IMR-90 (cell line): ENCODE measurements around the gene STK10. TPM values are rescaled to one million over a fixed set of nuclear protein-coding genes. Genes with fewer than 3 reads are reported as not detected.

ENCODE experiments used
- ATAC-seq: fragments of 200-7000 bp; cut with Tn5 transposase; 2 replicates; pipeline ENCODE4 v1.9.1; 2020; ENCODE audit warnings: low read depth, mild to moderate bottlenecking, moderate library complexity
- BruUV-seq: library from RNA; stranded (reverse); fragments of 400-500 nt; replicated peaks from 2 replicates; lab custom pipeline; 2021; lab: Mats Ljungman, UMichigan
- CTCF ChIA-PET: fragments of 300-600 bp; formaldehyde crosslinking; extraction: SDS; loops from one replicate; lab custom pipeline; 2021; ENCODE audit warnings: antibody characterized with exemption; lab: Yijun Ruan, JAX
- POLR2A ChIA-PET: fragments of 300-600 bp; sonication (Branson Sonifier 250); formaldehyde crosslinking; loops from one replicate; lab custom pipeline; 2022; ENCODE audit warnings: antibody characterized with exemption; ENCODE audit not compliant: unreplicated experiment; lab: Charles Lee
- DNase-seq: peaks from one replicate; pipeline ENCODE4 v3.0.0; 2013
- H2AFZ ChIP-seq: replicated peaks from 2 replicates; pipeline ENCODE3; 2013; ENCODE audit warnings: low read length, mild to moderate bottlenecking; ENCODE audit not compliant: poor library complexity
- H2AK5ac ChIP-seq: 2 replicates; pipeline ENCODE4 v1.6.1; 2013; ENCODE audit warnings: low read depth, low read length, inconsistent platforms
- H2AK9ac ChIP-seq: replicated peaks from 2 replicates; pipeline ENCODE3; 2013; ENCODE audit warnings: mild to moderate bottlenecking, low read depth, low read length, moderate library complexity; ENCODE audit not compliant: poor library complexity
- H2BK120ac ChIP-seq: 2 replicates; pipeline ENCODE4 v1.6.1; 2013; ENCODE audit warnings: low read depth, low read length, inconsistent platforms
- H2BK15ac ChIP-seq: 3 replicates; pipeline ENCODE4 v1.6.1; 2013; ENCODE audit warnings: low read depth, low read length, inconsistent platforms
- H2BK20ac ChIP-seq: 2 replicates; pipeline ENCODE4 v1.6.1; 2013; ENCODE audit warnings: low read depth, mild to moderate bottlenecking, inconsistent platforms, low read length, moderate library complexity
- H2BK5ac ChIP-seq: 2 replicates; pipeline ENCODE4 v1.6.1; 2013; ENCODE audit warnings: mild to moderate bottlenecking, low read depth, low read length, inconsistent platforms; ENCODE audit not compliant: poor library complexity, severe bottlenecking
- H3K14ac ChIP-seq: replicated peaks from 2 replicates; pipeline ENCODE4 v1.6.1; 2013; ENCODE audit warnings: low read depth, low read length, inconsistent platforms
- H3K18ac ChIP-seq: 2 replicates; pipeline ENCODE4 v1.6.1; 2013; ENCODE audit warnings: low read depth, low read length, control low read depth
- H3K23ac ChIP-seq: 2 replicates; pipeline ENCODE4 v1.6.1; 2013; ENCODE audit warnings: low read depth, low read length, inconsistent platforms
- H3K27ac ChIP-seq: 2 replicates; pipeline ENCODE4 v1.5.1; 2013; ENCODE audit warnings: mild to moderate bottlenecking, control low read depth, low read length; ENCODE audit not compliant: insufficient read depth
- H3K27me3 ChIP-seq: 2 replicates; pipeline ENCODE4 v1.6.1; 2013; ENCODE audit warnings: low read length; ENCODE audit not compliant: control insufficient read depth, insufficient read depth
- H3K36me3 ChIP-seq: 2 replicates; pipeline ENCODE4 v1.6.1; 2013; ENCODE audit warnings: low read length, mixed read lengths; ENCODE audit not compliant: control insufficient read depth, insufficient read depth
- H3K4ac ChIP-seq: 2 replicates; pipeline ENCODE4 v1.6.1; 2013; ENCODE audit warnings: low read depth, low read length, inconsistent platforms
- H3K4me1 ChIP-seq: 2 replicates; pipeline ENCODE4 v1.6.1; 2013; ENCODE audit warnings: low read length, mixed read lengths; ENCODE audit not compliant: control insufficient read depth, insufficient read depth
- H3K4me2 ChIP-seq: 2 replicates; pipeline ENCODE4 v1.6.1; 2013; ENCODE audit warnings: low read depth, mild to moderate bottlenecking, control low read depth, low read length, moderate library complexity
- H3K4me3 ChIP-seq: 2 replicates; pipeline ENCODE4 v1.5.1; 2013; ENCODE audit warnings: low read depth, mild to moderate bottlenecking, control low read depth, low read length, moderate library complexity; ENCODE audit not compliant: insufficient read depth
- H3K56ac ChIP-seq: 2 replicates; pipeline ENCODE4 v1.6.1; 2013; ENCODE audit warnings: low read length, inconsistent platforms; ENCODE audit not compliant: insufficient read depth; ENCODE audit errors: extremely low read depth
- H3K79me1 ChIP-seq, 2 experiments: 2 replicates each; pipeline ENCODE4 v1.6.1; 2013; ENCODE audit warnings: low read length in 2 of 2, inconsistent platforms in 1 of 2, low read depth in 1 of 2
- H3K9ac ChIP-seq: 2 replicates; pipeline ENCODE4 v1.6.1; 2013; ENCODE audit warnings: low read depth, low read length, control low read depth
- H3K9me1 ChIP-seq: 2 replicates; pipeline ENCODE4 v1.6.1; 2013; ENCODE audit warnings: low read length, inconsistent platforms; ENCODE audit not compliant: insufficient read depth
- H3K9me3 ChIP-seq: 2 replicates; pipeline ENCODE4 v1.6.1; 2013; ENCODE audit warnings: low read length; ENCODE audit not compliant: control insufficient read depth, insufficient read depth
- H4K20me1 ChIP-seq: 2 replicates; pipeline ENCODE4 v1.6.1; 2013; ENCODE audit warnings: low read length, inconsistent platforms; ENCODE audit not compliant: insufficient read depth
- H4K5ac ChIP-seq: 2 replicates; pipeline ENCODE4 v1.6.1; 2013; ENCODE audit warnings: mild to moderate bottlenecking, low read depth, low read length, control low read depth
- H4K8ac ChIP-seq, 2 experiments: 2 replicates each; pipeline ENCODE4 v1.6.1; 2013; ENCODE audit warnings: low read depth in 2 of 2, low read length in 2 of 2, control low read depth in 1 of 2, inconsistent platforms in 1 of 2
- H4K91ac ChIP-seq: 2 replicates; pipeline ENCODE4 v1.6.1; 2013; ENCODE audit warnings: low read depth, low read length, inconsistent platforms; ENCODE audit not compliant: insufficient read depth
- CHD1 ChIP-seq: IDR thresholded peaks from 2 replicates; pipeline ENCODE4 v1.6.1; 2012; ENCODE audit warnings: low read depth, low read length, improper control_type of control experiment
- FOS ChIP-seq: fragments of 150-350 bp; IDR thresholded peaks from 2 replicates; pipeline ENCODE4 v1.6.1; 2016; ENCODE audit warnings: low read depth, low read length
- MXI1 ChIP-seq: IDR thresholded peaks from 2 replicates; pipeline ENCODE4 v1.6.1; 2012; ENCODE audit warnings: low read depth, mild to moderate bottlenecking, low read length, moderate library complexity, borderline replicate concordance
- NFE2L2 ChIP-seq: fragments of 150-350 bp; IDR thresholded peaks from 2 replicates; pipeline ENCODE4 v1.6.1; 2016; ENCODE audit warnings: low read depth, mild to moderate bottlenecking, low read length
- POLR2A ChIP-seq: IDR thresholded peaks from 2 replicates; pipeline ENCODE4 v1.6.1; 2012; ENCODE audit warnings: mild to moderate bottlenecking, low read depth, low read length
- RAD21 ChIP-seq: IDR thresholded peaks from 2 replicates; pipeline ENCODE4 v1.6.1; 2012; ENCODE audit warnings: low read length, improper control_type of control experiment
- RCOR1 ChIP-seq: IDR thresholded peaks from 2 replicates; pipeline ENCODE4 v1.6.1; 2012; ENCODE audit warnings: mild to moderate bottlenecking, low read length, improper control_type of control experiment; ENCODE audit not compliant: insufficient replicate concordance
- RFX5 ChIP-seq: IDR thresholded peaks from 2 replicates; pipeline ENCODE4 v1.8.0; 2012; ENCODE audit warnings: low read depth, mild to moderate bottlenecking, low read length, moderate library complexity
- WGBS, 2 experiments: methylation state at CpG; one replicate each; pipeline versions ENCODE4 v1.1.5 to v1.1.7; 2013; ENCODE audit warnings: missing lambda C conversion rate in 2 of 2; ENCODE audit not compliant: insufficient read length in 1 of 2; ENCODE audit errors: extremely low coverage in 2 of 2; 5-methylcytosine and 5-hydroxymethylcytosine counted together
- dilution Hi-C: fragments of 300-500 bp; cut with HindIII; formaldehyde crosslinking; loops from one replicate; pipeline ENCODE4 v1.14.3; 2018; ENCODE audit warnings: low sequenced_read_pairs; ENCODE audit not compliant: unreplicated experiment
- in situ Hi-C: fragments of 300-500 bp; cut with MboI; formaldehyde crosslinking; loops from 3 replicates; pipeline ENCODE4 v1.14.3; 2019; ENCODE audit warnings: low sequenced_read_pairs, inconsistent platforms, mixed read lengths
- intact Hi-C: fragments of 100-400 bp; cut with micrococcal nuclease; formaldehyde crosslinking; loops from 2 replicates; pipeline ENCODE4 v1.10.0; 2022
- polyA plus RNA-seq, 3 experiments: library from polyadenylated mRNA; depleted of rRNA; stranded (reverse); fragments of >200 nt; gene quantifications; 2 replicates each; pipeline ENCODE4 v1.2.3, GENCODE V29; 2012; ENCODE audit warnings: low replicate concordance in 1 of 3
- total RNA-seq: library from RNA; depleted of rRNA; stranded (reverse); fragments of >200 nt; gene quantifications from 2 replicates; pipeline ENCODE4 v1.2.3, GENCODE V29; 2012
- TF ChIP-seq, protein P1 (sequence below): fragments of 150-350 bp; IDR thresholded peaks from 2 replicates; pipeline ENCODE4 v1.6.1; 2016; ENCODE audit warnings: low read depth, mild to moderate bottlenecking, low read length, moderate library complexity, borderline replicate concordance
- TF ChIP-seq, protein P2 (sequence below): fragments of 150-350 bp; IDR thresholded peaks from 2 replicates; pipeline ENCODE4 v1.6.1; 2017; ENCODE audit warnings: mild to moderate bottlenecking, antibody characterized with exemption, low read length, low read depth

Gene STK10
- total and polyA plus RNA-seq, 2 of the 4 experiments (the other 2 are of a cell fraction), result 15.4 to 18.5 TPM

DNA sequence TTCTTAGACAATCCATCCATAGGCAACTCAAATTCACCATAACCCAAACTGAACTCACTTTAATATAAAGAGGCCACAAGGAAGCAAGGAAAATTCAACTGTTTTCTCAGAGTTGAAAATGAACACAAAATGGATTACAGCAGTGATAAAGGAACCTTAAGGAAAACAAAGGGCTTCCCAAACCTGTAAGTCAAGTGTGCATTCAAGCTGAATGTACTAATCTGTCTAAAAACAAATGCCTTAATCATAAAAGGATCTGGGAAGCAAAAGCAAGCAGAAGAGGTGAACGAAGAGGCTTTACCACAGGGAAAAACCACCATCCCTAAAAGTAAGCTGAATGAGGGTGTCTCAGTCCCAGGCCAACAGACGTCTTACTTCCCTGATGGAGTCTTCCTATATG, 195.2 kb downstream of the STK10 start:
- no peak overlapping the region for H2BK15ac ChIP-seq
- H3K4ac ChIP-seq, result no peak overlapping the region
- H3K14ac ChIP-seq, result no peak overlapping the region
- H3K4me2 ChIP-seq, result no peak overlapping the region
- dilution Hi-C loops, result no loop called here
- no peaks in the 10 kb centered on the region for H3K27me3 ChIP-seq
- in situ Hi-C loops, result no loop called here
- WGBS, 2 experiments, result no CpG with 5 or more reads among the region's 2 CpGs
- H3K56ac ChIP-seq, result no peak overlapping the region
- no peak overlapping the region for H3K27ac ChIP-seq
- H3K9ac ChIP-seq, result no peak overlapping the region
- no peak for ATAC-seq
- peaks cover 5% of the 10 kb centered on the region for H3K4me1 ChIP-seq
- no peak overlapping the region for H3K4me3 ChIP-seq
- no peaks in the 10 kb centered on the region for H3K9me3 ChIP-seq
- peaks cover 2% of the 10 kb centered on the region; the same call in 1 of the 2 replicates for H3K9me1 ChIP-seq
- no peak overlapping the region for H2AK5ac ChIP-seq
- ChIA-PET CTCF (no interaction called here), POLR2A (no interaction called here)
- H2AFZ ChIP-seq, result no peak overlapping the region
- no peak overlapping the region for H2BK120ac ChIP-seq
- H2BK5ac ChIP-seq, result no peak overlapping the region
- H2AK9ac ChIP-seq, result no peak overlapping the region
- no peak overlapping the region for H4K5ac ChIP-seq
- H4K91ac ChIP-seq, result no peak overlapping the region
- peaks cover 65% of the 10 kb centered on the region for H4K20me1 ChIP-seq
- H3K79me1 ChIP-seq, result peaks cover 26 to 69% of the 10 kb centered on the region in 2 experiments
- intact Hi-C loops, result no loop called here
- no peak overlapping the region for H3K23ac ChIP-seq
- no TSS peak for BruUV-seq
- no peak overlapping the region for H4K8ac ChIP-seq
- no peak overlapping the region for H2BK20ac ChIP-seq
- TF ChIP-seq NFE2L2 (no peak), POLR2A (no peak), RAD21 (no peak), MXI1 (no peak), RCOR1 (no peak), CHD1 (no peak), FOS (no peak), RFX5 (no peak)
- TF ChIP-seq, protein P1, sequence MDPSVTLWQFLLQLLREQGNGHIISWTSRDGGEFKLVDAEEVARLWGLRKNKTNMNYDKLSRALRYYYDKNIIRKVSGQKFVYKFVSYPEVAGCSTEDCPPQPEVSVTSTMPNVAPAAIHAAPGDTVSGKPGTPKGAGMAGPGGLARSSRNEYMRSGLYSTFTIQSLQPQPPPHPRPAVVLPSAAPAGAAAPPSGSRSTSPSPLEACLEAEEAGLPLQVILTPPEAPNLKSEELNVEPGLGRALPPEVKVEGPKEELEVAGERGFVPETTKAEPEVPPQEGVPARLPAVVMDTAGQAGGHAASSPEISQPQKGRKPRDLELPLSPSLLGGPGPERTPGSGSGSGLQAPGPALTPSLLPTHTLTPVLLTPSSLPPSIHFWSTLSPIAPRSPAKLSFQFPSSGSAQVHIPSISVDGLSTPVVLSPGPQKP, result no peak
- TF ChIP-seq, protein P2, sequence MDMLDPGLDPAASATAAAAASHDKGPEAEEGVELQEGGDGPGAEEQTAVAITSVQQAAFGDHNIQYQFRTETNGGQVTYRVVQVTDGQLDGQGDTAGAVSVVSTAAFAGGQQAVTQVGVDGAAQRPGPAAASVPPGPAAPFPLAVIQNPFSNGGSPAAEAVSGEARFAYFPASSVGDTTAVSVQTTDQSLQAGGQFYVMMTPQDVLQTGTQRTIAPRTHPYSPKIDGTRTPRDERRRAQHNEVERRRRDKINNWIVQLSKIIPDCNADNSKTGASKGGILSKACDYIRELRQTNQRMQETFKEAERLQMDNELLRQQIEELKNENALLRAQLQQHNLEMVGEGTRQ, result no peak
- H3K18ac ChIP-seq, result no peak overlapping the region
- DNase-seq, result no peak
- H3K36me3 ChIP-seq, result peaks cover 1% of the 10 kb centered on the region
